HepG2 (cell line): ENCODE measurements around the gene LCN2. TPM values are rescaled to one million over a fixed set of nuclear protein-coding genes. Genes with fewer than 3 reads are reported as not detected.

Experiments used
- AKAP8 ChIP-seq: sonication (generic); formaldehyde crosslinking; IDR thresholded peaks from 2 replicates; pipeline ENCODE4 v1.5.1; 2020; ENCODE audit warnings: mild to moderate bottlenecking, missing genetic modification reagents
- DPF2 ChIP-seq: sonication (generic); formaldehyde crosslinking; IDR thresholded peaks from 2 replicates; pipeline ENCODE4 v1.4.0; 2020; ENCODE audit warnings: mild to moderate bottlenecking, low read depth, missing genetic modification reagents, borderline replicate concordance
- GABPA ChIP-seq, 2 experiments: IDR thresholded peaks; 2 replicates each; pipeline ENCODE4 v1.6.1; 2011 to 2016; ENCODE audit warnings: low read depth in 2 of 2, low read length in 1 of 2, missing biosample characterization in 1 of 2, missing genetic modification characterization in 1 of 2
- KDM3A ChIP-seq: IDR thresholded peaks from 2 replicates; pipeline ENCODE4 v1.6.1; 2018; ENCODE audit warnings: low read depth, missing compliant biosample characterization
- KLF12 ChIP-seq: sonication (generic); formaldehyde crosslinking; IDR thresholded peaks from 2 replicates; pipeline ENCODE4 v1.4.0; 2020; ENCODE audit warnings: missing genetic modification reagents, borderline replicate concordance
- PLRG1 ChIP-seq: fragments of 450-650 bp; conservative IDR thresholded peaks from 2 replicates; pipeline ENCODE4 v1.6.1; 2016
- SATB2 ChIP-seq: sonication (generic); formaldehyde crosslinking; IDR thresholded peaks from 2 replicates; pipeline ENCODE4 v1.5.0; 2020; ENCODE audit warnings: missing genetic modification reagents
- SIX4 ChIP-seq: sonication (generic); formaldehyde crosslinking; IDR thresholded peaks from 2 replicates; pipeline ENCODE4 v1.4.0; 2020; ENCODE audit warnings: missing genetic modification reagents
- SMYD3 ChIP-seq: sonication (generic); formaldehyde crosslinking; IDR thresholded peaks from 2 replicates; pipeline ENCODE4 v1.8.1; 2023; ENCODE audit warnings: mild to moderate bottlenecking, missing genetic modification reagents
- TCF12 ChIP-seq, 2 experiments: fragments of 450-650 bp in 1 of 2; sonication (generic) in 1 of 2; formaldehyde crosslinking in 1 of 2; IDR thresholded peaks; 2 replicates each; pipeline versions ENCODE4 v1.6.1 to v1.8.0; 2017 to 2022; ENCODE audit warnings: antibody characterized with exemption in 1 of 2, mild to moderate bottlenecking in 1 of 2, missing genetic modification reagents in 1 of 2, moderate library complexity in 1 of 2
- ZNF225 ChIP-seq: sonication (generic); formaldehyde crosslinking; IDR thresholded peaks from 2 replicates; pipeline ENCODE4 v1.4.0; 2020; ENCODE audit warnings: mild to moderate bottlenecking, missing genetic modification reagents
- ZNF510 ChIP-seq: sonication (generic); formaldehyde crosslinking; IDR thresholded peaks from 2 replicates; pipeline ENCODE4 v1.4.0; 2020; ENCODE audit warnings: low read depth, mild to moderate bottlenecking, missing genetic modification reagents
- ZNF614 ChIP-seq: IDR thresholded peaks from 2 replicates; pipeline ENCODE4 v1.6.1; 2018; ENCODE audit warnings: missing biosample characterization, missing genetic modification reagents, inconsistent platforms, borderline replicate concordance
- ZSCAN30 ChIP-seq: sonication (generic); formaldehyde crosslinking; IDR thresholded peaks from 2 replicates; pipeline ENCODE4 v1.5.0; 2020; ENCODE audit warnings: mild to moderate bottlenecking, missing genetic modification reagents
- polyA plus RNA-seq, 8 experiments: library from polyadenylated mRNA; depleted of rRNA in 3 of 8; stranded (reverse) in 7 of 8; unstranded in 1 of 8; fragments of >200 nt; fragmentation: Illumina TruSeq in 4 of 8; extraction: Trizol in 4 of 8; gene quantifications; 2 replicates each; pipeline versions ENCODE4 v1.2.1 to v1.2.3, GENCODE V29; 2011 to 2016; ENCODE audit warnings: low read depth in 4 of 8, missing spikeins in 1 of 8, mixed read lengths in 1 of 8; ENCODE audit not compliant: insufficient read depth in 1 of 8
- total RNA-seq, 5 experiments: library from RNA; depleted of rRNA; stranded (reverse); fragments of >200 nt; fragmentation: Illumina TruSeq; extraction: Trizol; gene quantifications; 2 replicates each; pipeline ENCODE4 v1.2.3, GENCODE V29; 2016; ENCODE audit warnings: low read depth in 1 of 5
- TF ChIP-seq, protein P1 (sequence below): sonication (generic); formaldehyde crosslinking; IDR thresholded peaks from 2 replicates; pipeline ENCODE4 v1.5.1; 2020; ENCODE audit warnings: missing genetic modification reagents, mild to moderate bottlenecking, borderline replicate concordance
- TF ChIP-seq, protein P2 (sequence below): IDR thresholded peaks from 2 replicates; pipeline ENCODE4 v1.6.1; 2016
- TF ChIP-seq, protein P3 (sequence below): sonication (generic); formaldehyde crosslinking; IDR thresholded peaks from 2 replicates; pipeline ENCODE4 v1.4.0; 2020; ENCODE audit warnings: missing genetic modification reagents
- TF ChIP-seq, protein P4 (sequence below): IDR thresholded peaks from 2 replicates; pipeline ENCODE4 v1.6.1; 2012; ENCODE audit warnings: low read depth, low read length, improper control_type of control experiment
- TF ChIP-seq, protein P5 (sequence below): sonication (generic); formaldehyde crosslinking; IDR thresholded peaks from 2 replicates; pipeline ENCODE4 v1.4.0; 2020; ENCODE audit warnings: mild to moderate bottlenecking, missing genetic modification reagents, borderline replicate concordance

LCN2 gene
- total and polyA plus RNA-seq, 2 of the 13 experiments (the other 11 are each of a cell fraction or from before 2014, with no cell fraction given), result 0.38 to 1.4 TPM

DNA sequence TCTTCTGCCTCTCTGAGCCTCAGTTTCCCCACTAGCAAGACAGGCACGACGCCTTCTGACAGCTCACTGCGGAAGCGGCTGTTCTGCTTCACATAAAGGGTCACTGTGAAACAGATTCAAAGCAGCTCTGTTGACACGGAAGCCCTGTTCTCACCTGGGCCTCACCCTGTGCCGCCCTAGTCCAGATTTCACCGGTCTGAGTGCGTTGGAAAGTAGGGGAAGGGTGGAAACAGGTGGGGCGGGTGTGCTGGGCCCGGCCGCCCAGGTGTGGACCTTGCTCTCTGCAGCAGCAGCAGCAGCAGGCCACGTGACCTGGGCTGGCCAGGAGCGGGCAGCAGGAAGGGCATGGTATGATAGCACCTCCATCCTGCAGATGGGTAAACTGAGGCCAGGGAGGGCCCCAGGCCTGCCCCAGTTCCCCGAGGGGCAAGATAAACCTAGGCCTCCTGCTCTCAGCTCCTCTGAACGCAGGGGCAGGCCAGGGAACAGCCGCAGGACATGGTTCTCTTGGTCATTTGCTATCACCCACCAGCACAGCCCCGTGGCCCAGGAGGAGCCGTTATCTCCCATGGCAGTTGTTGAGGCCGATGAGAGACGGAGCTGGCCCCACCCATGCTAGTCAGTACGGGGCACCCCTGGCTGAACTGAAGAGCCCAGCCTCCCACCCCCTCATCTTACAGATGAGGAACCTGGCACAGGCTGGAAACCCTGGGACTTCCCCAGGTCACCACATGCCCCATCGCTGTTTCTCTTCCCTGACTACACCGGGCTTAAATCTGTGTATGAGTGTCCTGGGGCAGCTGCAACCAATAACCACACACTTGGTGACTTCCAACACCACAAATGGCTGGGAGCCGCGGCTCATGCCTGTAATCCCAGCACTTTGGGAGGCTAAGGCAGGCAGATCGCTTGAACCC is 33.8 kb upstream of the LCN2 start (continued):
- TF ChIP-seq ZNF614 (CRISPR knock-in tag), result peak; percentile 74; the same call in 1 of the 2 replicates
- TF ChIP-seq ZNF510 (CRISPR knock-in tag), result peak; percentile 97
- TF ChIP-seq PLRG1, result no peak
- TF ChIP-seq, protein P1, sequence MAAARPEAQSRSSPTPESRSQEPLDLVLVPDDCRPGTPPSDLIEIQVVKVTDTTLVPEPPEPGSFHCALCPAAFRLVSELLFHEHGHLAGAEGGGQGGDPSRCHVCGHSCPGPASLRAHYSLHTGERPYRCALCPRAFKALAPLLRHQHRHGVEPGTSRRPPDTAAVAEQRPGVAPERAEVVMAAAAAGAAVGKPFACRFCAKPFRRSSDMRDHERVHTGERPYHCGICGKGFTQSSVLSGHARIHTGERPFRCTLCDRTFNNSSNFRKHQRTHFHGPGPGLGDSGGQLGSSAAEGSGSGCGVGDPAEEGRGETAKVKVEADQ (CRISPR knock-in tag), result no peak
- no peak for TF ChIP-seq SATB2 (CRISPR knock-in tag)
- TF ChIP-seq ZNF225 (CRISPR knock-in tag), result no peak; the same call in 1 of the 2 replicates
- TF ChIP-seq SIX4 (CRISPR knock-in tag), result 0 out of 2 replicates have a peak, but pooled peaks have one; percentile 36
- TF ChIP-seq SMYD3, result no peak; the same call in 1 of the 2 replicates
- TF ChIP-seq, protein P2, sequence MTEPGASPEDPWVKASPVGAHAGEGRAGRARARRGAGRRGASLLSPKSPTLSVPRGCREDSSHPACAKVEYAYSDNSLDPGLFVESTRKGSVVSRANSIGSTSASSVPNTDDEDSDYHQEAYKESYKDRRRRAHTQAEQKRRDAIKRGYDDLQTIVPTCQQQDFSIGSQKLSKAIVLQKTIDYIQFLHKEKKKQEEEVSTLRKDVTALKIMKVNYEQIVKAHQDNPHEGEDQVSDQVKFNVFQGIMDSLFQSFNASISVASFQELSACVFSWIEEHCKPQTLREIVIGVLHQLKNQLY, result peak; percentile 100
- TF ChIP-seq TCF12 (IDR thresholded peaks at IDR 0.05), result no peak
- TF ChIP-seq TCF12 (CRISPR knock-in tag; IDR thresholded peaks at IDR 0.05), result peak; percentile 97; the same call in 1 of the 2 replicates
- TF ChIP-seq AKAP8 (CRISPR knock-in tag), result peak; percentile 79; the same call in 1 of the 2 replicates
- TF ChIP-seq ZSCAN30 (CRISPR knock-in tag), result no peak
- peak; percentile 95 for TF ChIP-seq DPF2 (CRISPR knock-in tag)
- TF ChIP-seq, protein P3, sequence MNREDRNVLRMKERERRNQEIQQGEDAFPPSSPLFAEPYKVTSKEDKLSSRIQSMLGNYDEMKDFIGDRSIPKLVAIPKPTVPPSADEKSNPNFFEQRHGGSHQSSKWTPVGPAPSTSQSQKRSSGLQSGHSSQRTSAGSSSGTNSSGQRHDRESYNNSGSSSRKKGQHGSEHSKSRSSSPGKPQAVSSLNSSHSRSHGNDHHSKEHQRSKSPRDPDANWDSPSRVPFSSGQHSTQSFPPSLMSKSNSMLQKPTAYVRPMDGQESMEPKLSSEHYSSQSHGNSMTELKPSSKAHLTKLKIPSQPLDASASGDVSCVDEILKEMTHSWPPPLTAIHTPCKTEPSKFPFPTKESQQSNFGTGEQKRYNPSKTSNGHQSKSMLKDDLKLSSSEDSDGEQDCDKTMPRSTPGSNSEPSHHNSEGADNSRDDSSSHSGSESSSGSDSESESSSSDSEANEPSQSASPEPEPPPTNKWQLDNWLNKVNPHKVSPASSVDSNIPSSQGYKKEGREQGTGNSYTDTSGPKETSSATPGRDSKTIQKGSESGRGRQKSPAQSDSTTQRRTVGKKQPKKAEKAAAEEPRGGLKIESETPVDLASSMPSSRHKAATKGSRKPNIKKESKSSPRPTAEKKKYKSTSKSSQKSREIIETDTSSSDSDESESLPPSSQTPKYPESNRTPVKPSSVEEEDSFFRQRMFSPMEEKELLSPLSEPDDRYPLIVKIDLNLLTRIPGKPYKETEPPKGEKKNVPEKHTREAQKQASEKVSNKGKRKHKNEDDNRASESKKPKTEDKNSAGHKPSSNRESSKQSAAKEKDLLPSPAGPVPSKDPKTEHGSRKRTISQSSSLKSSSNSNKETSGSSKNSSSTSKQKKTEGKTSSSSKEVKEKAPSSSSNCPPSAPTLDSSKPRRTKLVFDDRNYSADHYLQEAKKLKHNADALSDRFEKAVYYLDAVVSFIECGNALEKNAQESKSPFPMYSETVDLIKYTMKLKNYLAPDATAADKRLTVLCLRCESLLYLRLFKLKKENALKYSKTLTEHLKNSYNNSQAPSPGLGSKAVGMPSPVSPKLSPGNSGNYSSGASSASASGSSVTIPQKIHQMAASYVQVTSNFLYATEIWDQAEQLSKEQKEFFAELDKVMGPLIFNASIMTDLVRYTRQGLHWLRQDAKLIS, result 0 out of 2 replicates have a peak, but pooled peaks have one; percentile 40
- TF ChIP-seq, protein P4, sequence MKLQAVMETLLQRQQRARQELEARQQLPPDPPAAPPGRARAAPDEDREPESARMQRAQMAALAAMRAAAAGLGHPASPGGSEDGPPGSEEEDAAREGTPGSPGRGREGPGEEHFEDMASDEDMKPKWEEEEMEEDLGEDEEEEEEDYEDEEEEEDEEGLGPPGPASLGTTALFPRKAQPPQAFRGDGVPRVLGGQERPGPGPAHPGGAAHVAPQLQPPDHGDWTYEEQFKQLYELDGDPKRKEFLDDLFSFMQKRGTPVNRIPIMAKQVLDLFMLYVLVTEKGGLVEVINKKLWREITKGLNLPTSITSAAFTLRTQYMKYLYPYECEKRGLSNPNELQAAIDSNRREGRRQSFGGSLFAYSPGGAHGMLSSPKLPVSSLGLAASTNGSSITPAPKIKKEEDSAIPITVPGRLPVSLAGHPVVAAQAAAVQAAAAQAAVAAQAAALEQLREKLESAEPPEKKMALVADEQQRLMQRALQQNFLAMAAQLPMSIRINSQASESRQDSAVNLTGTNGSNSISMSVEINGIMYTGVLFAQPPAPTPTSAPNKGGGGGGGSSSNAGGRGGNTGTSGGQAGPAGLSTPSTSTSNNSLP, result no peak
- no peak for TF ChIP-seq GABPA (IDR thresholded peaks at IDR 0.05; ENCODE audit: low read depth, low read length)
- peak; percentile 60; the same call in 1 of the 2 replicates for TF ChIP-seq GABPA (CRISPR knock-in tag; IDR thresholded peaks at IDR 0.05; ENCODE audit: low read depth)
- TF ChIP-seq KLF12 (CRISPR knock-in tag), result peak; percentile 96
- TF ChIP-seq, protein P5, sequence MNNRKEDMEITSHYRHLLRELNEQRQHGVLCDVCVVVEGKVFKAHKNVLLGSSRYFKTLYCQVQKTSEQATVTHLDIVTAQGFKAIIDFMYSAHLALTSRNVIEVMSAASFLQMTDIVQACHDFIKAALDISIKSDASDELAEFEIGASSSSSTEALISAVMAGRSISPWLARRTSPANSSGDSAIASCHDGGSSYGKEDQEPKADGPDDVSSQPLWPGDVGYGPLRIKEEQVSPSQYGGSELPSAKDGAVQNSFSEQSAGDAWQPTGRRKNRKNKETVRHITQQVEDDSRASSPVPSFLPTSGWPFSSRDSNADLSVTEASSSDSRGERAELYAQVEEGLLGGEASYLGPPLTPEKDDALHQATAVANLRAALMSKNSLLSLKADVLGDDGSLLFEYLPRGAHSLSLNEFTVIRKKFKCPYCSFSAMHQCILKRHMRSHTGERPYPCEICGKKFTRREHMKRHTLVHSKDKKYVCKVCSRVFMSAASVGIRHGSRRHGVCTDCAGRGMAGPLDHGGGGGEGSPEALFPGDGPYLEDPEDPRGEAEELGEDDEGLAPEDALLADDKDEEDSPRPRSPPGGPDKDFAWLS (CRISPR knock-in tag), result peak; percentile 96
- TF ChIP-seq KDM3A (CRISPR knock-in tag), result peak; percentile 49; the same call in 1 of the 2 replicates
